HepG2 (cell line): Measurements from ENCODE around the gene NAV2. TPM values are rescaled to one million over a fixed set of nuclear protein-coding genes. Genes with fewer than 3 reads are reported as not detected.

Experiments
- AKNA ChIP-seq: sonication (generic); formaldehyde crosslinking; IDR thresholded peaks from 2 replicates; pipeline ENCODE4 v1.4.0; 2020; ENCODE audit warnings: missing genetic modification reagents, borderline replicate concordance
- ARID4A ChIP-seq: sonication (generic); formaldehyde crosslinking; IDR thresholded peaks from 2 replicates; pipeline ENCODE4 v1.5.0; 2020; ENCODE audit warnings: mild to moderate bottlenecking, missing genetic modification reagents, borderline replicate concordance
- CBX2 ChIP-seq, 2 experiments: fragments of 200-600 bp in 1 of 2; sonication (generic); formaldehyde crosslinking in 1 of 2; IDR thresholded peaks; 2 replicates each; pipeline versions ENCODE4 v1.7.0 to v1.8.1; 2018 to 2022; ENCODE audit warnings: low read depth in 2 of 2, low read length in 1 of 2, mild to moderate bottlenecking in 1 of 2, missing genetic modification reagents in 1 of 2
- PRDM15 ChIP-seq: sonication (generic); formaldehyde crosslinking; IDR thresholded peaks from 2 replicates; pipeline ENCODE4 v1.4.0; 2020; ENCODE audit warnings: missing genetic modification reagents
- ZBTB49 ChIP-seq: sonication (generic); formaldehyde crosslinking; IDR thresholded peaks from 2 replicates; pipeline ENCODE4 v1.4.0; 2020; ENCODE audit warnings: missing genetic modification reagents, borderline replicate concordance
- ZNF18 ChIP-seq: sonication (generic); formaldehyde crosslinking; IDR thresholded peaks from 2 replicates; pipeline ENCODE4 v1.8.0; 2022; ENCODE audit warnings: mild to moderate bottlenecking, missing genetic modification reagents; ENCODE audit not compliant: insufficient replicate concordance
- ZNF383 ChIP-seq: sonication (generic); formaldehyde crosslinking; IDR thresholded peaks from 2 replicates; pipeline ENCODE4 v1.4.0; 2020; ENCODE audit warnings: missing genetic modification reagents, mild to moderate bottlenecking, borderline replicate concordance
- ZNF841 ChIP-seq: sonication (generic); formaldehyde crosslinking; IDR thresholded peaks from 2 replicates; pipeline ENCODE4 v1.8.1; 2023; ENCODE audit warnings: missing genetic modification reagents, borderline replicate concordance
- polyA plus RNA-seq, 8 experiments: library from polyadenylated mRNA; depleted of rRNA in 3 of 8; stranded (reverse) in 7 of 8; unstranded in 1 of 8; fragments of >200 nt; fragmentation: Illumina TruSeq in 4 of 8; extraction: Trizol in 4 of 8; gene quantifications; 2 replicates each; pipeline versions ENCODE4 v1.2.1 to v1.2.3, GENCODE V29; 2011 to 2016; ENCODE audit warnings: low read depth in 4 of 8, missing spikeins in 1 of 8, mixed read lengths in 1 of 8; ENCODE audit not compliant: insufficient read depth in 1 of 8
- total RNA-seq, 5 experiments: library from RNA; depleted of rRNA; stranded (reverse); fragments of >200 nt; fragmentation: Illumina TruSeq; extraction: Trizol; gene quantifications; 2 replicates each; pipeline ENCODE4 v1.2.3, GENCODE V29; 2016; ENCODE audit warnings: low read depth in 1 of 5

NAV2 gene
- total and polyA plus RNA-seq, 2 of the 13 experiments (the other 11 are each of a cell fraction or from before 2014, with no cell fraction given): 9.3 to 34.6 TPM

- TF ChIP-seq ZNF18 (CRISPR knock-in tag) (peak; percentile 42), ZBTB49 (CRISPR knock-in tag) (no peak), ZNF841 (CRISPR knock-in tag) (no peak), ARID4A (CRISPR knock-in tag) (peak; percentile 46; the same call in 1 of the 2 replicates), PRDM15 (CRISPR knock-in tag) (no peak), AKNA (CRISPR knock-in tag) (no peak), ZNF383 (CRISPR knock-in tag) (no peak), CBX2 (IDR thresholded peaks at IDR 0.05; ENCODE audit: low read depth, low read length) (no peak), CBX2 (CRISPR knock-in tag; IDR thresholded peaks at IDR 0.05; ENCODE audit: low read depth) (no peak)
Measured at GRCh38 chr11:20002312-20003216, 289.9 kb downstream of the NAV2 start (continued).
